ENCODE results near the gene TUBGCP6. TPM values are rescaled to one million over a fixed set of nuclear protein-coding genes. Genes with fewer than 3 reads are reported as not detected.

TUBGCP6 gene
- total RNA-seq, 1 experiment from 2014 or later = 38.6 TPM

DNA sequence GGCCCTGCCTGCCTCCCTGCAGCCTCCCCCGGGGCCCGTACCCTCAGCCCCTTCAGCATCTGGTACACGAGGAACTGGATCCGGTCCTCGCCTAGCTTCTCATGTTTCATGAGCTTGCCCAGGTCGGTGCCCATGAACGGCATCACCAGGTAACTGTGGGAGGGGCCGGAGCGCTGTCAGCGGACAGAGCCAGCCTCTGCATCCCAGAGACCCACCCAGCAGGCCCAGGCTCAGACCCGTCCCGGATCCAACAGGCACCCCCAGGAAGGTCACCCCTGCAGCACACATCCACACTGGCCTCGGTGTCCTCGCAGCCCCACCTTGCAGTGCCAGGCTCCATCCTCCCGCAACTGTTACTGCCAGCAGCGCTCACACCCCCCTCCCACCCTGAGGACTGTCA lies 12.2 kb upstream of the TUBGCP6 start:
- Histone ChIP-seq H3K9ac (ENCODE audit: low read length) (no peak overlapping the region), H3K36me3 (ENCODE audit: control insufficient read depth in 1 of 2, insufficient read depth in 2 of 2, low read length in 2 of 2) (peaks cover 0 to 11% of the 10 kb centered on the region in 2 experiments; a peak in 2 of 4 replicates), H3K9me2 (ENCODE audit: insufficient read depth) (no peaks in the 10 kb centered on the region), H3K4me3 (replicated peaks in 1 of 2; ENCODE audit: low read depth in 1 of 2, low read length in 2 of 2) (no peak overlapping the region), H3K4me2 (ENCODE audit: low read length) (no peak overlapping the region), H3K9me3 (ENCODE audit: control insufficient read depth in 1 of 2, insufficient read depth in 1 of 2, low read depth in 1 of 2, low read length in 2 of 2) (no peaks in the 10 kb centered on the region), H3K27me3 (ENCODE audit: insufficient read depth, low read length) (no peaks in the 10 kb centered on the region), H3K4me1 (ENCODE audit: control insufficient read depth in 1 of 2, insufficient read depth in 2 of 2, low read length in 2 of 2) (peaks cover 5 to 23% of the 10 kb centered on the region in 2 experiments), H4K20me1 (ENCODE audit: insufficient read depth) (no peaks in the 10 kb centered on the region), H3K79me2 (ENCODE audit: insufficient read depth, low read length) (peaks cover 28% of the 10 kb centered on the region), H2AFZ (ENCODE audit: low read depth, low read length, poor library complexity, severe bottlenecking) (no peak overlapping the region), H3K27ac (ENCODE audit: low read depth, low read length) (no peak overlapping the region; the same call in 1 of the 2 replicates)
- TF ChIP-seq EZH2 (IDR thresholded peaks at IDR 0.05) (no peak), CBX3 (IDR thresholded peaks at IDR 0.05; ENCODE audit: low read depth) (no peak), SP1 (IDR thresholded peaks at IDR 0.05; ENCODE audit: low read depth) (no peak), SRF (IDR thresholded peaks at IDR 0.05; ENCODE audit: low read depth) (no peak), FOSL1 (IDR thresholded peaks at IDR 0.05; ENCODE audit: low read depth) (no peak), CEBPB (IDR thresholded peaks at IDR 0.05; ENCODE audit: low read depth) (no peak), JUND (IDR thresholded peaks at IDR 0.05) (no peak), POLR2A (IDR thresholded peaks at IDR 0.05; ENCODE audit: borderline replicate concordance, extremely low read depth, insufficient read depth, insufficient read length) (no peak), REST (IDR thresholded peaks at IDR 0.05; ENCODE audit: low read depth) (no peak), YY1 (IDR thresholded peaks at IDR 0.05; ENCODE audit: extremely low read depth, insufficient replicate concordance, low read depth, low read length) (no peak), POLR2AphosphoS5 (IDR thresholded peaks at IDR 0.05; ENCODE audit: low read depth, low read length) (no peak), ZBTB33 (IDR thresholded peaks at IDR 0.05; ENCODE audit: extremely low read depth, insufficient replicate concordance, low read length) (no peak), EZH2phosphoT487 (IDR thresholded peaks at IDR 0.05; ENCODE audit: borderline replicate concordance) (no peak)
- DNase-seq (ENCODE audit: low read depth, low spot score) (no peak), ATAC-seq (no peak)
- ChIA-PET POLR2A (no interaction called here), RAD21 (ENCODE audit: low non-redundant PET in 1 of 2, low total read pairs in 2 of 2, uncharacterized antibody in 2 of 2, unreplicated experiment in 2 of 2) (no interaction called here), CTCF (no interaction called here)
- intact Hi-C loops (cut with micrococcal nuclease) = no loop called here
- BruUV-seq (replicated peaks) = no TSS peak

All from HCT116 (cell line).